Esophagus (tissue), 2 donors: ENCODE data around the gene IRF7. TPM values are rescaled to one million over a fixed set of nuclear protein-coding genes. Genes with fewer than 3 reads are reported as not detected.

Experiments
- H3K27ac ChIP-seq, 2 donors: one replicate each; pipeline ENCODE4 v1.5.1; 2013; ENCODE audit warnings: low read depth in 2 of 2, mild to moderate bottlenecking in 2 of 2, inconsistent platforms in 1 of 2, low read length in 1 of 2, moderate library complexity in 1 of 2
- H3K27me3 ChIP-seq, 2 donors: one replicate each; pipeline ENCODE4 v1.6.1; 2013; ENCODE audit warnings: low read length in 2 of 2, control low read depth in 1 of 2, mild to moderate bottlenecking in 1 of 2; ENCODE audit not compliant: insufficient read depth in 2 of 2, control insufficient read depth in 1 of 2
- H3K36me3 ChIP-seq, 2 donors: one replicate each; pipeline ENCODE4 v1.6.1; 2013; ENCODE audit warnings: low read length in 1 of 2; ENCODE audit not compliant: control insufficient read depth in 2 of 2, insufficient read depth in 2 of 2
- H3K4me1 ChIP-seq, 2 donors: one replicate each; pipeline ENCODE4 v1.6.1; 2013; ENCODE audit warnings: low read length in 1 of 2; ENCODE audit not compliant: control insufficient read depth in 2 of 2, insufficient read depth in 2 of 2
- H3K4me3 ChIP-seq, 2 donors: one replicate each; pipeline ENCODE4 v1.5.1; 2013; ENCODE audit warnings: low read length in 2 of 2, mild to moderate bottlenecking in 2 of 2, low read depth in 1 of 2, moderate library complexity in 1 of 2
- H3K9me3 ChIP-seq, 2 donors: one replicate each; pipeline ENCODE4 v1.6.1; 2013; ENCODE audit warnings: mild to moderate bottlenecking in 2 of 2, low read depth in 1 of 2, low read length in 1 of 2, moderate library complexity in 1 of 2; ENCODE audit not compliant: control insufficient read depth in 2 of 2, insufficient read depth in 1 of 2
- WGBS, 2 donors: extraction: QIAGEN DNeasy Blood & Tissue Kit; methylation state at CpG; one replicate each; pipeline ENCODE4 v1.1.7; 2013; 5-methylcytosine and 5-hydroxymethylcytosine counted together
- polyA plus RNA-seq, 2 donors: library from polyadenylated mRNA; stranded (reverse); fragments of 200-250 nt; gene quantifications; one replicate each; pipeline ENCODE4 v1.2.3, GENCODE V29; 2013
- donor health status: healthy with polysubstance abuse.
- donor health status: Bipolar disorder and iron deficiency.

Gene IRF7
- polyA plus RNA-seq, 2 donors: 17.0 to 30.1 TPM

DNA sequence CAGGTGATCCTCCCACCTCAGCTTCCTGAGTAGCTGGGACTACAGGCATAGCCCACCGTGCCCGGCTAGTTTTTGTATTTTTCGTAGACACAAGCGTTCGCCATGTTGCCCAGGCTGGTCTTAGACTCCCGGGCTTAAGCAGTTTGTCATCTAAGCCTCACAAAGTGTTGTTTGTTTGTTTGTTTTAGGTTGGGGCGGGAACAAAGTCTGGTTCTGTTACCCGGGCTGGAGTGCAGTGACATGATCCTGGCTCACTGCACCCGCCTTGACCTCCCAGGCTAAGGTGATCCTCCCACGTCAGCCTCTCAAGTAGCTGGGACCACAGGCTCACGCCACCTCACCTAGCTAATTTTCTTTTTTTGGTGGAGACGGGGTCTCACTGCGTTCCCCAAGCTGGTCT is 12.6 kb downstream of the IRF7 start:
- 91 to 92% methylated on average over 13 of the region's 13 CpGs for WGBS, 2 donors
- no peaks in the 10 kb centered on the region for H3K27me3 ChIP-seq
- no peak overlapping the region for H3K27ac ChIP-seq
- H3K4me3 ChIP-seq: no peak overlapping the region
- H3K9me3 ChIP-seq: no peaks in the 10 kb centered on the region
- H3K4me1 ChIP-seq: peaks cover 0 to 11% of the 10 kb centered on the region in 2 donors
- H3K36me3 ChIP-seq: peaks cover 28 to 72% of the 10 kb centered on the region in 2 donors

- no peak overlapping the region for H3K4me3 ChIP-seq
- H3K27me3 ChIP-seq: no peaks in the 10 kb centered on the region
- no peaks in the 10 kb centered on the region for H3K9me3 ChIP-seq
- WGBS, 2 donors: 93 to 94% methylated on average over 23 of the region's 23 CpGs
- H3K36me3 ChIP-seq: peaks cover 28 to 71% of the 10 kb centered on the region in 2 donors
- peaks cover 0 to 11% of the 10 kb centered on the region in 2 donors for H3K4me1 ChIP-seq
- no peak overlapping the region for H3K27ac ChIP-seq
These were observed 14.0 kb downstream of the IRF7 start for GRCh38 chr11:601573-602245.

DNA sequence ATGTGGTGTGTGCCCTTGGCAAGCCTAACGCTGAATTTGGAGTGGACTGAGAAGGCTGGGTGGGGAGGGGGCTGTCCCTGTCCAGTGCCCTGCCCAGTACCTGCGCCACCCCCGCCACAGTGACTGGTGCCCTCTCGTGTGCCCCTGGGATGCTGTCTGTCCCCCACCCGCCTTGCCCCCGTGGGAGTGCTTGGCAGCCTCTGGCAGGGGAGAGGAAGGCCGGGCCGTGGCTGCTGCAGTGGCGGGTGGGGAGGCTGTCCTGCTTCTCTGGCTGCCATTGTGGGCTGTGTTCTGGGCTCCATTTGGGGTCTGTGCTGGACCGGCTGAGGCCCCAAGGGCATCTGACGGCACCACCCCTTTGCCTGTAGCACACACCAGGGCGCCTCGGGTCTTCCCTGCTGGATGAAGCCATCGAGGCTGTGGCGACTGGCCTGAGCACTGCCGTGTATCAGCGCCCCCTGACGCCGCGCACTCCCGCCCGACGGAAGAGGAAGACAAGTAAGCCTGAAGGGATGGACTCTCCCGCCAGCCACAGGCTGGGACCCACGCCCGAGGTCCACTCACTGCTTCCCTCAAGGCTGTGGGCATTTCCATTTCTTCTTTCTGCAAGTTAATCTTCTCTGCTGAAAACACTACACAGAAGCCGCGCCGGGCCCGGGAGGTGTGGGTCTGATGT is 17.6 kb downstream of the IRF7 start:
- WGBS, 2 donors: 93 to 94% methylated on average over 29 to 30 of the region's 30 CpGs
- Histone ChIP-seq H3K4me1 (no peaks in the 10 kb centered on the region), H3K36me3 (peaks cover 31 to 71% of the 10 kb centered on the region in 2 donors)

GRCh38 chr11:597166-597725 is 18.5 kb downstream of the IRF7 start:
- no peaks in the 10 kb centered on the region for H3K27me3 ChIP-seq
- 90 to 93% methylated on average over 28 to 29 of the region's 29 CpGs for WGBS, 2 donors
- H3K4me3 ChIP-seq: no peak overlapping the region
- no peaks in the 10 kb centered on the region for H3K9me3 ChIP-seq
- H3K36me3 ChIP-seq: peaks cover 34 to 76% of the 10 kb centered on the region in 2 donors
- no peaks in the 10 kb centered on the region for H3K4me1 ChIP-seq
- no peak overlapping the region for H3K27ac ChIP-seq

More for the DNA sequence above, 17.6 kb downstream of the IRF7 start:
- Histone ChIP-seq H3K4me3 (no peak overlapping the region), H3K27ac (no peak overlapping the region), H3K27me3 (no peaks in the 10 kb centered on the region), H3K9me3 (no peaks in the 10 kb centered on the region)

DNA sequence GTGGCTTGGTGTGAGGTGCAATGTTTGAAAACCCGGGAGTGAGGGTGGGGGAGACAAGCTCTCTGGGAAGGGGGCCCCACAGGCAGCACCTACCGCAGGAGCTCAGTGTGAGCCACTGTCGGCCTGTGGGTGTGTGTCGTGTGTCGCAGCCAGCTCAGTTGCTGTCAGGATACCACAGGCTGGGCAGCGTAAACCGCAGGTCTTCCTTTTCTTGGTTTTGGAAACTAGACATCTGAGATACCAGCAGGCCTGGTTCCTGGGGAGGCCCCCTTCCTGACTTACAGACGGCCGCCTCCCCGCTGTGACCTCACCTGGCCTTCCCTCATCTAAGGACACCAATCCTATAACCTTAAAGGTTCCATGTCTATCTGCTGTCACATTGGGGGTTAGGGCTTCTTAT is 19.4 kb downstream of the IRF7 start:
- Histone ChIP-seq H3K36me3 (peaks cover 32 to 72% of the 10 kb centered on the region in 2 donors), H3K27ac (no peak overlapping the region), H3K4me3 (no peak overlapping the region), H3K27me3 (no peaks in the 10 kb centered on the region), H3K4me1 (no peaks in the 10 kb centered on the region), H3K9me3 (no peaks in the 10 kb centered on the region)
- 86 to 87% methylated on average over 10 of the region's 10 CpGs for WGBS, 2 donors

DNA sequence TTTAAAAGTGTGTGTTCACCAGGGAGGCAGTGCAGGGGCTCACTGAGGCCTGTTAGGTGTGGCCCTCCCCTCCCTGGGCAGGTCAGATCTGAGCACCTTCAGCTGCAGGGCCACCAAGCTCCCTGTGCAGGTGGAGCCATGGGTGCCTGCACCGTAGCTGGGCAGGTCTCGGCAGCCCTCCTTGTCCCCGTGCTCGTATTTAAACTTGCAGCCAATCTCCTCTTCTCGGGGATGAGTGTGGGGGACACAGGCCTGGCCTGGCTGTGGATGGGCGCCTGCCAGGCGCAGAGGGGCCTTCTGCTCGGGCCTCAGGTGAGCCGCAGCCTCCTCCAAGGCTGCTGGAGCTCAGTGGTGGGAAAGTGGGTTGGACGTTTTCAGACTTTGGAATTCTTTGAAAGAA is 20.4 kb downstream of the IRF7 start:
- Histone ChIP-seq H3K4me3 (no peak overlapping the region), H3K27me3 (no peaks in the 10 kb centered on the region), H3K9me3 (no peaks in the 10 kb centered on the region), H3K27ac (no peak overlapping the region), H3K36me3 (peaks cover 30 to 73% of the 10 kb centered on the region in 2 donors), H3K4me1 (no peaks in the 10 kb centered on the region)
- WGBS, 2 donors: 90 to 93% methylated on average over 10 of the region's 10 CpGs

- H3K27me3 ChIP-seq: no peaks in the 10 kb centered on the region
- H3K36me3 ChIP-seq: peaks cover 24 to 68% of the 10 kb centered on the region in 2 donors
- H3K4me3 ChIP-seq: no peak overlapping the region
- H3K9me3 ChIP-seq: no peaks in the 10 kb centered on the region
- no peaks in the 10 kb centered on the region for H3K4me1 ChIP-seq
- WGBS, 2 donors: 92 to 93% methylated on average over 19 to 21 of the region's 21 CpGs
- H3K27ac ChIP-seq: no peak overlapping the region
These were observed 22.4 kb downstream of the IRF7 start for GRCh38 chr11:593347-593746.

DNA sequence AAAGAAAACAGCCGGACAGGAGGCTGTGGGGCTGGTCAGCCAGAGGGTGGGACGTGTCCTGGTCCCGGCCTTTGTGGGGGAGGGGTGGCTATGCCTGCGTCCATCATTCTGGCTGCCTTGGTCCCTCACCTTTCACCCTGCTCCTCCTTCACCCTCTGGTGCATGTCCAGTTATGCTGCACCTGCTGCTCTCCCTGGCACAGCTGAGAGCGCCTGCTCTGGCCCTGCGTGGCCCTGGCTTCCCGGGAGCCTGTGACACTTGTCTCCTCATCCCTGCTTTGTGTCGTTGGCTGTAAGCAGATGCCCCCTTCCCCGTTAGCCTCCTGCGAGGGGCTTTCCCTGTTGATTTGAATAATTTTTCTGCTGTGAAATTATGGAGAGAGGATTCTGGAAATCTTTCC is 22.8 kb downstream of the IRF7 start:
- H3K4me3 ChIP-seq: no peak overlapping the region
- WGBS, 2 donors: 86 to 87% methylated on average over 10 of the region's 10 CpGs
- no peak overlapping the region for H3K27ac ChIP-seq
- H3K4me1 ChIP-seq: no peaks in the 10 kb centered on the region
- peaks cover 22 to 65% of the 10 kb centered on the region in 2 donors for H3K36me3 ChIP-seq
- H3K27me3 ChIP-seq: no peaks in the 10 kb centered on the region
- no peaks in the 10 kb centered on the region for H3K9me3 ChIP-seq

- Histone ChIP-seq H3K9me3 (no peaks in the 10 kb centered on the region), H3K27ac (no peak overlapping the region), H3K36me3 (peaks cover 23 to 64% of the 10 kb centered on the region in 2 donors), H3K4me1 (no peaks in the 10 kb centered on the region), H3K4me3 (no peak overlapping the region), H3K27me3 (no peaks in the 10 kb centered on the region)
- WGBS, 2 donors: 96% methylated on average over 22 of the region's 22 CpGs
These were observed 23.2 kb downstream of the IRF7 start for GRCh38 chr11:592501-592900.
